ENCODE results near the gene TSGA10.
A peak's percentile ranks its signal among the peaks of the same experiment; 100 is the strongest.

TSGA10 gene

GRCh38 chr2:99187011-99187410 lies 32.3 kb upstream of the TSGA10 start:
- no peaks in the 10 kb centered on the region for H3K9me3 ChIP-seq (ENCODE audit: low read depth, low read length)
- H3K36me3 ChIP-seq (ENCODE audit: insufficient read depth, low read length) = peaks cover 46% of the 10 kb centered on the region
- TF ChIP-seq FOXP2 (optimal IDR thresholded peaks at IDR 0.05; ENCODE audit: control extremely low read depth, extremely low read length, insufficient read depth) = no peak
- TF ChIP-seq EZH2 (IDR thresholded peaks at IDR 0.05) = no peak
- TF ChIP-seq POLR2AphosphoS5 (IDR thresholded peaks at IDR 0.05; ENCODE audit: borderline replicate concordance, low read depth, low read length) = no peak
- no peak overlapping the region for H3K27ac ChIP-seq
- no peak for DNase-seq (ENCODE audit: low read depth, low spot score)
- no peak overlapping the region for H3K4me3 ChIP-seq
- no peak overlapping the region for H3K9ac ChIP-seq (ENCODE audit: insufficient read length)

- no peak for DNase-seq (ENCODE audit: low read depth, low spot score)
- TF ChIP-seq EZH2 (IDR thresholded peaks at IDR 0.05) (no peak), FOXP2 (optimal IDR thresholded peaks at IDR 0.05; ENCODE audit: control extremely low read depth, extremely low read length, insufficient read depth) (no peak), POLR2AphosphoS5 (IDR thresholded peaks at IDR 0.05; ENCODE audit: borderline replicate concordance, low read depth, low read length) (no peak)
- Histone ChIP-seq H3K36me3 (ENCODE audit: insufficient read depth, low read length) (peaks cover 25% of the 10 kb centered on the region), H3K27ac (no peak overlapping the region), H3K9me3 (ENCODE audit: low read depth, low read length) (no peaks in the 10 kb centered on the region), H3K4me3 (no peak overlapping the region), H3K9ac (ENCODE audit: insufficient read length) (no peak overlapping the region)
Observed at GRCh38 chr2:99184811-99185210, 30.1 kb upstream of the TSGA10 start.

GRCh38 chr2:99183025-99183424 lies 28.3 kb upstream of the TSGA10 start:
- DNase-seq (ENCODE audit: low read depth, low spot score) = no peak
- Histone ChIP-seq H3K27ac (no peak overlapping the region), H3K9ac (ENCODE audit: insufficient read length) (no peak overlapping the region), H3K36me3 (ENCODE audit: insufficient read depth, low read length) (peaks cover 9% of the 10 kb centered on the region), H3K9me3 (ENCODE audit: low read depth, low read length) (no peaks in the 10 kb centered on the region), H3K4me3 (peak overlapping the region; percentile 14; the same call in 1 of the 2 replicates)
- no peak for TF ChIP-seq POLR2AphosphoS5 (IDR thresholded peaks at IDR 0.05; ENCODE audit: borderline replicate concordance, low read depth, low read length)

DNA sequence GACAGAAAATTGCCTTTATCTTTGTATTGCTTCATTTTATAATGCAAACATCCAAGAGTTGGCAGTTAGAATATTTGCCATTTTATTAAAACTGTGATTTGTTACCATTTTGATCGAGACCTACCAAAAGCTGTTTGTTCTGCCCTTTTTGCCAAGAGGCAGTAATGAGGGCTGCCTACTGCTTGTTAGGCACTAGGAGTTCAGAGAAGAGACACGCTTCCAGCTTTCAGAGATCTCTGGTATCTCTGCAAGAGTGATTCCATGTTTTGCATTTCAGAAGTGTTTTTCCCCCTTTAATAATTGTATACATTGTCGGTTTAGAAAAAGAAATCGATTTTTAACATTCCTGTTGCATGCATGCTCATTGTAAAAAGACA lies 26.9 kb upstream of the TSGA10 start:
- TF ChIP-seq EZH2 (IDR thresholded peaks at IDR 0.05) (no peak), POLR2AphosphoS5 (IDR thresholded peaks at IDR 0.05; ENCODE audit: borderline replicate concordance, low read depth, low read length) (no peak), FOXP2 (optimal IDR thresholded peaks at IDR 0.05; ENCODE audit: control extremely low read depth, extremely low read length, insufficient read depth) (no peak)
- H3K9me3 ChIP-seq (ENCODE audit: low read depth, low read length) = no peaks in the 10 kb centered on the region
- H3K27ac ChIP-seq = peak overlapping the region; percentile 67; the same call in 1 of the 2 replicates
- peak overlapping the region; percentile 99 for H3K4me3 ChIP-seq
- peak overlapping the region; percentile 94 for H3K9ac ChIP-seq (ENCODE audit: insufficient read length)
- no peaks in the 10 kb centered on the region for H3K36me3 ChIP-seq (ENCODE audit: insufficient read depth, low read length)
- DNase-seq (ENCODE audit: low read depth, low spot score) = no peak

- Histone ChIP-seq H3K27ac (peak within 1 kb of the TSS; percentile 67; the same call in 1 of the 2 replicates), H3K36me3 (ENCODE audit: insufficient read depth, low read length) (no peaks in the 10 kb centered on the region), H3K9me3 (ENCODE audit: low read depth, low read length) (no peaks in the 10 kb centered on the region), H3K4me3 (peak within 1 kb of the TSS; percentile 99), H3K9ac (ENCODE audit: insufficient read length) (peak within 1 kb of the TSS; percentile 94)
- peak; percentile 96 for DNase-seq (ENCODE audit: low read depth, low spot score)
- TF ChIP-seq POLR2AphosphoS5 (IDR thresholded peaks at IDR 0.05; ENCODE audit: borderline replicate concordance, low read depth, low read length) (peak; percentile 95), FOXP2 (optimal IDR thresholded peaks at IDR 0.05; ENCODE audit: control extremely low read depth, extremely low read length, insufficient read depth) (peak; percentile 57), EZH2 (IDR thresholded peaks at IDR 0.05) (no peak)
Observed at GRCh38 chr2:99180755-99181623, 26.2 kb upstream of the TSGA10 start, which contains the start of the genes MITD1 and MRPL30. TSS of gene MITD1 (minus strand) at chr2:99181058. CDS start at chr2:99180981, 77 bp downstream. TSS of gene MRPL30 (plus strand) at chr2:99181184. CDS start at chr2:99186204, 5,020 bp downstream.

GRCh38 chr2:99171377-99172140 lies 16.8 kb upstream of the TSGA10 start:
- Histone ChIP-seq H3K4me3 (no peak overlapping the region), H3K36me3 (ENCODE audit: insufficient read depth, low read length) (peaks cover 26% of the 10 kb centered on the region), H3K9ac (ENCODE audit: insufficient read length) (no peak overlapping the region), H3K9me3 (ENCODE audit: low read depth, low read length) (no peaks in the 10 kb centered on the region), H3K27ac (no peak overlapping the region)
- TF ChIP-seq POLR2AphosphoS5 (IDR thresholded peaks at IDR 0.05; ENCODE audit: borderline replicate concordance, low read depth, low read length) (no peak), EZH2 (IDR thresholded peaks at IDR 0.05) (no peak), FOXP2 (optimal IDR thresholded peaks at IDR 0.05; ENCODE audit: control extremely low read depth, extremely low read length, insufficient read depth) (no peak)
- DNase-seq (ENCODE audit: low read depth, low spot score) = no peak

GRCh38 chr2:99169534-99169933 lies 14.8 kb upstream of the TSGA10 start:
- TF ChIP-seq POLR2AphosphoS5 (IDR thresholded peaks at IDR 0.05; ENCODE audit: borderline replicate concordance, low read depth, low read length) = no peak
- no peak for TF ChIP-seq FOXP2 (optimal IDR thresholded peaks at IDR 0.05; ENCODE audit: control extremely low read depth, extremely low read length, insufficient read depth)
- TF ChIP-seq EZH2 (IDR thresholded peaks at IDR 0.05) = no peak
- H3K4me3 ChIP-seq = no peak overlapping the region
- peaks cover 29% of the 10 kb centered on the region for H3K36me3 ChIP-seq (ENCODE audit: insufficient read depth, low read length)
- H3K9me3 ChIP-seq (ENCODE audit: low read depth, low read length) = no peaks in the 10 kb centered on the region
- DNase-seq (ENCODE audit: low read depth, low spot score) = no peak
- H3K9ac ChIP-seq (ENCODE audit: insufficient read length) = no peak overlapping the region
- H3K27ac ChIP-seq = no peak overlapping the region

- no peak overlapping the region for H3K27ac ChIP-seq
- peaks cover 29% of the 10 kb centered on the region for H3K36me3 ChIP-seq (ENCODE audit: insufficient read depth, low read length)
- H3K9me3 ChIP-seq (ENCODE audit: low read depth, low read length) = no peaks in the 10 kb centered on the region
- H3K4me3 ChIP-seq = no peak overlapping the region
- H3K9ac ChIP-seq (ENCODE audit: insufficient read length) = no peak overlapping the region
- TF ChIP-seq EZH2 (IDR thresholded peaks at IDR 0.05) (no peak), FOXP2 (optimal IDR thresholded peaks at IDR 0.05; ENCODE audit: control extremely low read depth, extremely low read length, insufficient read depth) (no peak)
- no peak for DNase-seq (ENCODE audit: low read depth, low spot score)
Observed at GRCh38 chr2:99166218-99166617, 11.5 kb upstream of the TSGA10 start.

Data from SK-N-MC (cell line).